ENCODE measurements around the gene AMZ1.
A peak's percentile ranks its signal among the peaks of the same experiment; 100 is the strongest.
"Not testable (repeated sequence)": the region's sequence is repeated elsewhere in the genome, so short reads cannot be mapped to it uniquely, and the experiment has no call there.

Gene AMZ1

GRCh38 chr7:2667843-2668242, 20.2 kb upstream of the AMZ1 start:
- Mint-ChIP-seq H3K27ac (no peak overlapping the region), H3K27me3 (ENCODE audit: low read depth) (peaks cover 11% of the 10 kb centered on the region)

GRCh38 chr7:2668401-2668800, 19.6 kb upstream of the AMZ1 start:
- no peak for DNase-seq (ENCODE audit: low spot score)
- peaks cover 8% of the 10 kb centered on the region for H3K4me1 Mint-ChIP-seq (ENCODE audit: low read depth)
- no peak overlapping the region for H3K27ac Mint-ChIP-seq
- peaks cover 11% of the 10 kb centered on the region for H3K27me3 Mint-ChIP-seq (ENCODE audit: low read depth)
- no peak overlapping the region for H3K4me3 Mint-ChIP-seq
- no peaks in the 10 kb centered on the region for H3K9me3 Mint-ChIP-seq
- no peaks in the 10 kb centered on the region for H3K36me3 Mint-ChIP-seq (ENCODE audit: low read depth)

More at GRCh38 chr7:2667843-2668242, 20.2 kb upstream of the AMZ1 start:
- no peaks in the 10 kb centered on the region for H3K36me3 Mint-ChIP-seq (ENCODE audit: low read depth)
- H3K9me3 Mint-ChIP-seq, result no peaks in the 10 kb centered on the region
- no peak overlapping the region for H3K4me3 Mint-ChIP-seq
- H3K4me1 Mint-ChIP-seq (ENCODE audit: low read depth), result peaks cover 8% of the 10 kb centered on the region
- DNase-seq (ENCODE audit: low spot score), result no peak

GRCh38 chr7:2670171-2670570, 17.8 kb upstream of the AMZ1 start:
- H3K4me3 Mint-ChIP-seq, result no peak overlapping the region
- no peak for DNase-seq (ENCODE audit: low spot score)
- H3K4me1 Mint-ChIP-seq (ENCODE audit: low read depth), result peaks cover 8% of the 10 kb centered on the region
- H3K27ac Mint-ChIP-seq, result no peak overlapping the region
- H3K27me3 Mint-ChIP-seq (ENCODE audit: low read depth), result peaks cover 16% of the 10 kb centered on the region
- H3K36me3 Mint-ChIP-seq (ENCODE audit: low read depth), result no peaks in the 10 kb centered on the region
- no peaks in the 10 kb centered on the region for H3K9me3 Mint-ChIP-seq

GRCh38 chr7:2670720-2671391, 17.1 kb upstream of the AMZ1 start:
- peak overlapping the region; percentile 32 for H3K4me3 Mint-ChIP-seq
- H3K27ac Mint-ChIP-seq, result no peak overlapping the region
- peaks cover 16% of the 10 kb centered on the region for H3K27me3 Mint-ChIP-seq (ENCODE audit: low read depth)

GRCh38 chr7:2673214-2673613, 14.8 kb upstream of the AMZ1 start:
- H3K9me3 Mint-ChIP-seq; H3K4me1 Mint-ChIP-seq (ENCODE audit: low read depth); H3K4me3 Mint-ChIP-seq; DNase-seq (ENCODE audit: low spot score); H3K36me3 Mint-ChIP-seq (ENCODE audit: low read depth); H3K27ac Mint-ChIP-seq: not testable (repeated sequence)
- H3K27me3 Mint-ChIP-seq (ENCODE audit: low read depth), result peaks cover 16% of the 10 kb centered on the region

More at GRCh38 chr7:2670720-2671391, 17.1 kb upstream of the AMZ1 start:
- Mint-ChIP-seq H3K4me1 (ENCODE audit: low read depth) (peaks cover 8% of the 10 kb centered on the region), H3K36me3 (ENCODE audit: low read depth) (no peaks in the 10 kb centered on the region), H3K9me3 (no peaks in the 10 kb centered on the region)
- peak; percentile 53 for DNase-seq (ENCODE audit: low spot score)

- H3K36me3 Mint-ChIP-seq (ENCODE audit: low read depth), result no peaks in the 10 kb centered on the region
Observed at GRCh38 chr7:2673934-2674333, 14.1 kb upstream of the AMZ1 start.

GRCh38 chr7:2675256-2675764, 12.7 kb upstream of the AMZ1 start:
- Mint-ChIP-seq H3K4me1 (ENCODE audit: low read depth) (peaks cover 8% of the 10 kb centered on the region), H3K27me3 (ENCODE audit: low read depth) (peaks cover 12% of the 10 kb centered on the region), H3K36me3 (ENCODE audit: low read depth) (no peaks in the 10 kb centered on the region), H3K27ac (no peak overlapping the region), H3K9me3 (no peaks in the 10 kb centered on the region), H3K4me3 (no peak overlapping the region)
- DNase-seq (ENCODE audit: low spot score), result no peak

More at GRCh38 chr7:2673934-2674333, 14.1 kb upstream of the AMZ1 start:
- Mint-ChIP-seq H3K27ac (no peak overlapping the region), H3K27me3 (ENCODE audit: low read depth) (peaks cover 19% of the 10 kb centered on the region), H3K4me1 (ENCODE audit: low read depth) (peaks cover 8% of the 10 kb centered on the region), H3K4me3 (no peak overlapping the region), H3K9me3 (no peaks in the 10 kb centered on the region)
- no peak for DNase-seq (ENCODE audit: low spot score)

- H3K27ac Mint-ChIP-seq; H3K4me1 Mint-ChIP-seq (ENCODE audit: low read depth); H3K9me3 Mint-ChIP-seq; H3K4me3 Mint-ChIP-seq; DNase-seq (ENCODE audit: low spot score); H3K27me3 Mint-ChIP-seq (ENCODE audit: low read depth); H3K36me3 Mint-ChIP-seq (ENCODE audit: low read depth): not testable (repeated sequence)
Observed at GRCh38 chr7:2676576-2676975, 11.4 kb upstream of the AMZ1 start.

- not testable (repeated sequence) for H3K36me3 Mint-ChIP-seq (ENCODE audit: low read depth); H3K27ac Mint-ChIP-seq; H3K4me3 Mint-ChIP-seq; H3K4me1 Mint-ChIP-seq (ENCODE audit: low read depth); H3K27me3 Mint-ChIP-seq (ENCODE audit: low read depth); DNase-seq (ENCODE audit: low spot score); H3K9me3 Mint-ChIP-seq
Observed at GRCh38 chr7:2678454-2678853, 9.5 kb upstream of the AMZ1 start.

GRCh38 chr7:2679135-2680127, 8.6 kb upstream of the AMZ1 start:
- not testable (repeated sequence) for H3K4me3 Mint-ChIP-seq; DNase-seq (ENCODE audit: low spot score); H3K9me3 Mint-ChIP-seq; H3K36me3 Mint-ChIP-seq (ENCODE audit: low read depth); H3K27ac Mint-ChIP-seq; H3K4me1 Mint-ChIP-seq (ENCODE audit: low read depth); H3K27me3 Mint-ChIP-seq (ENCODE audit: low read depth)

- Mint-ChIP-seq H3K4me3 (no peak overlapping the region), H3K4me1 (ENCODE audit: low read depth) (no peaks in the 10 kb centered on the region), H3K27me3 (ENCODE audit: low read depth) (peaks cover 3% of the 10 kb centered on the region), H3K9me3 (no peaks in the 10 kb centered on the region), H3K27ac (no peak overlapping the region), H3K36me3 (ENCODE audit: low read depth) (no peaks in the 10 kb centered on the region)
- DNase-seq (ENCODE audit: low spot score), result no peak
Observed at GRCh38 chr7:2680256-2680655, 7.7 kb upstream of the AMZ1 start.

- Mint-ChIP-seq H3K4me1 (ENCODE audit: low read depth) (no peaks in the 10 kb centered on the region), H3K9me3 (no peaks in the 10 kb centered on the region), H3K36me3 (ENCODE audit: low read depth) (no peaks in the 10 kb centered on the region), H3K27ac (no peak overlapping the region), H3K27me3 (ENCODE audit: low read depth) (peaks cover 5% of the 10 kb centered on the region), H3K4me3 (no peak overlapping the region)
- DNase-seq (ENCODE audit: low spot score), result peak; percentile 37
Observed at GRCh38 chr7:2680792-2681490, 7.1 kb upstream of the AMZ1 start.

- Mint-ChIP-seq H3K4me1 (ENCODE audit: low read depth) (no peaks in the 10 kb centered on the region), H3K27me3 (ENCODE audit: low read depth) (peaks cover 14% of the 10 kb centered on the region), H3K36me3 (ENCODE audit: low read depth) (no peaks in the 10 kb centered on the region), H3K4me3 (no peak overlapping the region), H3K9me3 (no peaks in the 10 kb centered on the region), H3K27ac (no peak overlapping the region)
- DNase-seq (ENCODE audit: low spot score), result no peak
Observed at GRCh38 chr7:2681929-2682799, 5.8 kb upstream of the AMZ1 start.

Measured in T-helper 2 cell treated with Interferon-gamma antibody and Interleukin-4, amounts not matched to agents 5 μg/mL and 100 μg/mL, for 36 hours (primary cell).